ENCODE results near the gene IFT25.

- no peak for TF ChIP-seq POLR2A (IDR thresholded peaks at IDR 0.05; ENCODE audit: low read depth, low read length)
- no peak for TF ChIP-seq POLR2AphosphoS5 (IDR thresholded peaks at IDR 0.05; ENCODE audit: low read depth, low read length)
- no peak for TF ChIP-seq TAF1 (IDR thresholded peaks at IDR 0.05; ENCODE audit: borderline replicate concordance, low read depth, low read length)
Observed at GRCh38 chr1:53987880-53988279, 42.4 kb upstream of the IFT25 start.

Measured in GM12892 (cell line).